T1000 (cell line): Measurements from ENCODE around the gene CNEP1R1.
"Not testable (repeated sequence)": the region's sequence is repeated elsewhere in the genome, so short reads cannot be mapped to it uniquely, and the experiment has no call there.

Experiments
- DNase-seq: peaks from one replicate; lab custom pipeline; 2025; ENCODE audit warnings: mixed read lengths; lab: John Stamatoyannopoulos, UW

Gene CNEP1R1

GRCh38 chr16:50024684-50025536 is at the start of gene CNEP1R1:
TSS of gene CNEP1R1 (plus strand) at chr16:50025225. CDS start at chr16:50025316, 91 bp downstream.
- DNase-seq: peak; percentile 88

DNA sequence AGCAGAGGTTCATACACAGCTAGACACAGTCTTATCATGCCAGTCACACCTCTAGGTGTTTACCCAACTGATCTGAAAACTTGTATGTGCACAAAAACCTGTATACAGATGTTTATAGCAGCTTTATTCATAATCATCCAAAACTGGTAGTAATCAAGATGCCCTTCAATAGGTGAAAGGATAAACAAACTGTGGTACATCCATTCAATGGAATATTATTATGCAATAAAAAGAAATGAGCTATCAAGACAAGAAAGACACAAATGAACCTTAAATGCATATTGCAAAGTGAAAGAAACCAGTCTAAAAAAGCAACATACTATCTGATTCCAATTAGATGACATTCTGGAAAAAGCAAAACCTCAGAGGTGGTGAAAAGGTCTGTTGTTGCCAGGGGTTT is 47.6 kb upstream of the CNEP1R1 start:
- DNase-seq: no peak

DNA sequence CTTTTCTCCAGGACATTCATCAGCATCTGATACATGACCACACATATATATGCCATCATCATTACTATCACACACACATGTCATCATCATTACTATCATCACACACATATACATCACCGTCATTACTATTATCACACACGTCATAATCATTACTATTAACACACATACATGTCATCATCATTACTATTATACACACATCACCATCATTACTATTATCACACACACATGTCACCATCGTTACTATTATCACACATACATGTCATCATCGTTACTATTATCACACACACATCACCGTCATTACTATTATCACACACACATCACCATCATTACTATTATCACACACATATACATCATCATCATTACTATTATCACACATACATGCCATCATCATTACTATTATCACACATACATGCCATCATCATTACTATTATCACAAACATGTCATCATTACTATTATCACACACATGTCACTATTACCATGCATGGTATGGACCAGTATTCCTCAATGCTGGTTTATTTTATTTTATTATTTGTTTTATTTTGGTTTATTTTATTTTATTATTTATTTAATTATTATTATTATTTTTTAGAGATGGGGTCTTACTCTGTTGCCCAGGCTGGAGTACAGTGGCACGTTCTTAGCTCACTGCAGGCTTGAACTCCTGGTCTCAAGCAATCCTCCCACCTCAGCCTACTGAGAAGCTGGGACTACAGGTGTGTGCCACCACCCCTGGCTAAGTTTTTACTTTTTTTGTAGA is 46.3 kb upstream of the CNEP1R1 start:
- DNase-seq: no peak

GRCh38 chr16:49980166-49980565 is 44.9 kb upstream of the CNEP1R1 start:
- DNase-seq: no peak

- no peak for DNase-seq
Observed at GRCh38 chr16:49986351-49987124, 38.5 kb upstream of the CNEP1R1 start.

DNA sequence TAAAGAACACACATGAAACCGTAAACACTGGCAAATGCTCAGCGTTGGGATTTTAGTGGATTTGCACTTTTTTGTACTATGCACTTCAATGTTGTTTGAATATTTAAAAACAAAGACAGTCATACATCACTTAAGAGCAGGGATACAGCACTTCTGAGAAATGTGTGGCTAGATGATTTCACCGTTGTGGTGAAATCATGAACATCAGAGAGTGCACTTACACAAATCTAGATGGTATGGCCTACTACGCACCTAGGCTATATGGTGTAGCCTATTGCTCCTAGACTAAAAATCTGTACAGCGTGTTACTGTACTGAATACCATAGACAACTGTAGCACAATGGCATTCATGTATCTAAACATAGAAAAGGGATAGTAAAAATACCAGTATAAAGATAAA is 37.6 kb upstream of the CNEP1R1 start:
- DNase-seq: no peak

DNA sequence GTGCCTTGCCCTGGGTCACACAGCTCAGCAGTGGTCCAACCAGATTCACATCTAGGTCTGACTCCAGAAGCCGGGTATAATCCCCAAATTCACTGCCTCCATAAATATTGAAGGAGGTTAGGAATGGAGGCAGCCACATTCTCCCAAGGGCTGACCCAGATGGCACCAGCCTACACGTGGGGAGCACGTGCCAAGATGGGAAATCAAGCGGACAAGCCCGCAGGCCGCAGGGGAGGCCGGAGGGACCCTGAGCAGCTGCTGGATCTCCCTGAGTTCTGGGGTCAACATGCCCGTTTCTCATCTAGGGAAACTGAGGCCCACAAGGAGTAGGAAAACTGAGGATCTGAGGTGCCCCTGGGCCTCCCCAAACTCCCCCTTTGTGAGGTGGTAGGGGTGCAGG is 32.2 kb upstream of the CNEP1R1 start:
- DNase-seq: no peak

DNA sequence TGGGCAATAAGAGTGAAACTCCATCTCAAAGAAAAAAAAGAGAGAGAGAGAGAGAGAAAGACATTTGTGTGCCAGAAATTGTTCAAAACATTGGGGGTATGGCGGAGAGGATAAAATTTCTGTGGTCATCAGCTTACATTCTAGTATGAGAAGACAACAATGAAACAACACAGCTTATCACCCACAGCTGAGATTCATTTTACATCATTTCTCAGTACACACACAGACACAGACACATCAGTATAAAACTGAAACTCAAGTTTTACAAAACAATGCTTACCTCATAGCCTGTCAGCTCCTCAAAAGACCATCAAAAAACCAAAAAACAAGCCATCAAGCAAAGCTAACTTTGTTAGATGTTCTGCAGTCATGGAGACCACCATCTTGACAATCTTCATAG is 31.4 kb upstream of the CNEP1R1 start:
- no peak for DNase-seq

GRCh38 chr16:49994006-49994405 is 31.0 kb upstream of the CNEP1R1 start:
- no peak for DNase-seq

- no peak for DNase-seq
Observed at GRCh38 chr16:49995720-49996119, 29.3 kb upstream of the CNEP1R1 start.

DNA sequence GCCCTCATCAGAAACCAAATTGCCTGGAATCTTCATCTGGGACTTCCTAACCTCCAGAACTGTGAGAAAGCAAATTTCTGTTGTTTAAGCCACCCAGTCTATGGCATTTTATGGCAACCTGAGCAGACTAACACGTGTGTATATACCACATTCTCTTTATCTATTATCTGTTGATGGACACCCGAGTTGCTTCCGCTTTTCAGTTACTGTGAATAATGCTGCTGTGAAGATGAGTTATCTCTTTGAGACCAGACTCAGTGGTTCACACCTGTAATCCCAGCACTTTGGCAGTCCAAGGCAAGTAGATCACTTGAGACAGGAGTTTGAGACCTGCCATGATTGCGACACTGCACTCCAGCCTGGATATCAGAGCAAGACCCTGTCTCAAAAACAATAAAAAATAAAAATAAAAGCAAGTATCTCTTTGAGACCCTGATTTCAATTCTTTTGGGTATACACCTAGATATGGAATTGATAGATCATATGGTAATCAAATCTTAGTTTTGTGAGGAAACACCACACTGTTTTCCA is 27.2 kb upstream of the CNEP1R1 start:
- no peak for DNase-seq

DNA sequence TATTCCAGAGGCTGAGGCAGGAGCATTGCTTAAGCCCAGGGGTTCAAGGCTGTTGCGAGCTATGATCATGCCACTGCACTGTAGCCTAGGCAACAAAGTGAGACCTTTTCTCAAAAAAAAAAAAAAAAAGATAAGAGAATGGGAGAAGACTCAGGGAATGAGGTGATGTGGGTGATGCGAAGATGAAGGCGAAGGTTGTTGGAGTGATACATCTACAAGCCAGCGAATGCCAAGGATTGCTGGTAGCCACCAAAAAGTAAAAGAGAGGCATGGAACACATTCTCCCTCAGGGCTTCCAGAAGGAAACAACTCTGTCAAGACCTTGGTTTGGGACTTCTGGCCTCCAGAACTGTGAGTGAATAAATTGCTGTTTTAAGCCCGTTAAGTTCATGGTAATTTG is 26.0 kb upstream of the CNEP1R1 start:
- no peak for DNase-seq

GRCh38 chr16:50001144-50001543 is 23.9 kb upstream of the CNEP1R1 start:
- no peak for DNase-seq

DNA sequence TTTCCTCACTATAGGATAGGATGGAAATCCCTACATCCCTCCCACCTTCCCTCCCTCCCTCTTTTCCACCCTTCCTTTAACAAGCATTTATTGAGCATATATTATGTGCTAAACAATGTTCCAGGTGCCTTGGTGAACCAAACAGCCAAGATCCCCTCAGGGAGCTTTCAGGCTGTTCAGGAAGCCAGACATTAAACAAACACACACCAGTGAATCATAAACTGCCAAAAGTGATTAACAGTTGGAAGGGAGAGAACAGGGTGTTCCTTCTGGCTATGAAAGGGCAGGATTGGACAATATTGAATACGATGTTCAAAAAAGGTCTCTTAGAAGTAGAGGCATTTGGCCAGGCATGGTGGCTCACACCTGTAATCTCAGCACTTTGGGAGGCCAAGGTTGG is 22.8 kb upstream of the CNEP1R1 start:
- DNase-seq: no peak

- no peak for DNase-seq
Observed at GRCh38 chr16:50004239-50004638, 20.8 kb upstream of the CNEP1R1 start.

DNA sequence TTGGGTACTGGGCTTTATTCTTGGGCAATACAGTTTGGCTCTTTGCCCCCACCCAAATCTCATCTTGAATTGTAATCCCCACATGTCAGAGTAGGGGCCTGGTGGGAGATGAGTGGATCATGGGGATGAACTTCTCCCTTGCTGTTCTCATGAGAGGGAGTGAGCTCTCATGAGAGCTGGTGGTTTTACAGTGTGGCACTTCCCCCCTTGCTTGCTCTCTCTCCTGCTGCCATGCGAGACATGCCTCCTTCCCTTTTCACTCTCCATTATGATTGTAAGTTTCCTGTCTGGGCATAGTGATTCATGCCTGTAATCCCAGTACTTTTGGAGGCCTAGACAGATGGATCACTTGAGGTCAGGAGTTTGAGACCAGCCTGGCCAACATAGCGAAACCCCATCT is 18.1 kb upstream of the CNEP1R1 start:
- no peak for DNase-seq

DNA sequence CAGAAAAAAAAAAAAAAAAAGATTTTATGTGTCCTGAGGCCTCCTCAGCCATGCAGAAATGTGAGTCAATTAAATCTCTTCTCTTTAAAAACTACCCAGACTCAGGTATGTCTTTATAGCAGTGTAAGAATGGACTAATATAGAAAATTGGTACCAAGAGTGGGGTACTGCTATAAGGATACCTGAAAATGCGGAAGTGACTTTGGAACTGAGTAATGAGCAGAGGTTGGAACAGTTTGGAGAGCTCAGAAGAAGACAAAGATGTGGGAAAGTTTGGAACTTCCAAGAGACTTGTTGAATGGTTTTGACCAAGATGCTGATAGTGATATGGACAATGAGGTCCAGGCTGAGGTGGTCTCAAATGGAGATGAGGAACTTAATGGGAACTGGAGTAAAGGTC is 17.3 kb upstream of the CNEP1R1 start:
- no peak for DNase-seq

DNA sequence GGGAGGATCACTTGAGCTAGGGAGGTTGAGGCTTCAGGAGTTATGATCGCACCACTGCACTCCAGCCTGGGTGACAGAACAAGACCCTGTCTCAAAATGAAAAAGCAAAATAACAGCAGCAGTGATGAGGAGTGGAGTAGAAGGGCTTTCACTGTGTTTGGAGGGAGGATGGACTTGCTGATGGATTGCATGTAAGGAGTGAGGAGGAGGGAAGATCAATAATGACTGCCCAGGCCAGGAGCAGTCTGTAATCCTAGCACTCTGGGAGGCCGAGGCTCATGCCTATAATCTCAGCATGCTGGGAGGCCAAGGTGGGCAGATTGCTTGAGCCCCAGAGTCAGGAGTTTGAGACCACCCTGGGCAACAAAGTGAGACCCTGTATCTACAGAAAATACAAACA is 14.8 kb upstream of the CNEP1R1 start:
- no peak for DNase-seq

DNA sequence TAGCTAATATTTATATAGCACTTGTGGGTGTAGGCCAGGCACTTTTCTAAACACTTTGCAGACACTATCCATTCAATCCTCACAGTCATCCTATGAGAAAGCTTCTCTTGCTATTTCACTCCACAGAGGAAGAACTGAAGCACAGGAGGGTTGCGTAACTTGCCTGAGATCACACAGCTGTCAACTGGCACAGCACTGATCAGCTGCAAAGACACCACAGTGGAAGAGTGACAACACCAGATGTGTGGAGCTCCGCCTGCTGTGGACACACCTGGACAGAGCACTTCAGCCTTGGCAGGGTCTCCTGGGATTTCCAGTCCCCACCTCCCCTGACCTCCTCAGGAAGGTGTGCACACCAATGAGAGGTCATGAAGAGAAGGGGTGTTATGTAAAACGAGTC is 13.3 kb upstream of the CNEP1R1 start:
- DNase-seq: no peak

- DNase-seq: no peak
Observed at GRCh38 chr16:50012182-50012581, 12.8 kb upstream of the CNEP1R1 start.

- DNase-seq: not testable (repeated sequence)
Observed at GRCh38 chr16:50014211-50014610, 10.8 kb upstream of the CNEP1R1 start.

DNA sequence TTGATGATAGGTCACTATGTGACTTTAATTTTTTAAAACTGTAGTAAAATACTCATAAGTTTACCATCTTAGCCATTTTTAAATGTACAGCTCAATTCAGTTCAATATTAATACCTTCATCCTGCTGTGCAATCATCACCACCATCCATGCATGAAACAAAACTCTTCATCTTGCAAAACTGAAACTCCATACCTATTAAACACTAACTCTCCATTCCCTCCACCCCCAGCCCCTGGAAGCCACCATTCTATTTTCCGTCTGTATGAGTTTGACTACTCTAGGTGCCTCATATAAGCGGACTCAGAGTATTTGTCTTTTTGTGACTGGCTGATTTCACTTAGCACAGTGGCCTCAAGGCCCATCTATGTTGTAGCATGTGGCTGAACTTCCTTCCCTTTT is 9.4 kb upstream of the CNEP1R1 start:
- DNase-seq: no peak
